DMS153 (cell line): Measurements from ENCODE around the gene TRPV4.

Experiments
- DNase-seq: peaks from one replicate; lab custom pipeline; 2025; lab: John Stamatoyannopoulos, UW

The TRPV4 gene

GRCh38 chr12:109804820-109805761 is 28.1 kb downstream of the TRPV4 start:
- no peak for DNase-seq

- DNase-seq: no peak
Observed at GRCh38 chr12:109803678-109804077, 29.5 kb downstream of the TRPV4 start.

GRCh38 chr12:109802828-109803227 is 30.4 kb downstream of the TRPV4 start:
- no peak for DNase-seq

- DNase-seq: no peak
Observed at GRCh38 chr12:109800536-109800935, 32.7 kb downstream of the TRPV4 start.

- no peak for DNase-seq
Observed at GRCh38 chr12:109798691-109799090, 34.5 kb downstream of the TRPV4 start.

GRCh38 chr12:109797905-109798669 is 35.1 kb downstream of the TRPV4 start:
- DNase-seq: no peak

- no peak for DNase-seq
Observed at GRCh38 chr12:109796057-109796456, 37.1 kb downstream of the TRPV4 start.

GRCh38 chr12:109795023-109795422 is 38.2 kb downstream of the TRPV4 start:
- DNase-seq: no peak

- DNase-seq: no peak
Observed at GRCh38 chr12:109793826-109794501, 39.2 kb downstream of the TRPV4 start.

- no peak for DNase-seq
Observed at GRCh38 chr12:109793411-109793810, 39.8 kb downstream of the TRPV4 start.

GRCh38 chr12:109792992-109793391 is 40.2 kb downstream of the TRPV4 start:
- DNase-seq: no peak

- DNase-seq: no peak
Observed at GRCh38 chr12:109789526-109790048, 43.6 kb downstream of the TRPV4 start.

- DNase-seq: no peak
Observed at GRCh38 chr12:109786799-109787198, 46.4 kb downstream of the TRPV4 start.

GRCh38 chr12:109785854-109786253 is 47.3 kb downstream of the TRPV4 start:
- DNase-seq: no peak

- no peak for DNase-seq
Observed at GRCh38 chr12:109783965-109784244, 49.3 kb downstream of the TRPV4 start.

- no peak for DNase-seq
Observed at GRCh38 chr12:109783135-109783964, 49.8 kb downstream of the TRPV4 start.

- DNase-seq: no peak
Observed at GRCh38 chr12:109782326-109782703, 50.9 kb downstream of the TRPV4 start.

- no peak for DNase-seq
Observed at GRCh38 chr12:109781668-109782325, 51.4 kb downstream of the TRPV4 start.

- DNase-seq: no peak
Observed at GRCh38 chr12:109779382-109779781, 53.8 kb downstream of the TRPV4 start.

GRCh38 chr12:109778684-109779083 is 54.5 kb downstream of the TRPV4 start:
- DNase-seq: no peak

GRCh38 chr12:109777544-109777943 is 55.7 kb downstream of the TRPV4 start:
- DNase-seq: peak; percentile 17
